Measurements from ENCODE around the gene FNDC1.

FNDC1 gene

DNA sequence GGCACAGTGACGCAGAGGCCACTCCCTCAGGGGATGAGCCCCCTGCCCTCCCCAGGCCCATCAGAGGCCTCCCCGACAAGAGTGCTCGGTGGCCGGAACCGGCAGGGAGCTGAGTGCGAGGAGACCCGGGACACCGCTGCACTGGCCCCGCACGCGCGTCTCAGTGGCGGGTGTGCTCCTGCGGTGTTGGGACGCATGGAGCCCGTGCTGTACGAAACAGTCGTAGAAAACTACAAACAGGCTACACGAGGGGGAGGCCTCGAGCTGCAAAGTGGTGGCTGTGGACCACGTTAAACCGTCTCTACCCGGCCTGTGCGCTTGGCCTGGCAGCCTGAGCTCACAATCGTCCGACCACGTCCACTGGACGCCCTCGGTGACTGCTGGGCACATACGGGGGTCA, 40.2 kb upstream of the FNDC1 start:
- Histone ChIP-seq H3K36me3 (no peaks in the 10 kb centered on the region), H3K9ac (no peak overlapping the region), H4K20me1 (no peaks in the 10 kb centered on the region), H3K27ac (no peak overlapping the region), H3K27me3 (no peaks in the 10 kb centered on the region), H3K4me2 (no peak overlapping the region), H3K4me1 (peaks cover 0 to 15% (median 7%) of the 10 kb centered on the region in 10 experiments; a peak in 11 of 20 replicates), H3K9me3 (replicated peaks in 1 of 11) (no peaks in the 10 kb centered on the region), H3K4me3 (no peak overlapping the region)
- TF ChIP-seq Cebpa-rat (IDR thresholded peaks at IDR 0.05), result no peak

DNA sequence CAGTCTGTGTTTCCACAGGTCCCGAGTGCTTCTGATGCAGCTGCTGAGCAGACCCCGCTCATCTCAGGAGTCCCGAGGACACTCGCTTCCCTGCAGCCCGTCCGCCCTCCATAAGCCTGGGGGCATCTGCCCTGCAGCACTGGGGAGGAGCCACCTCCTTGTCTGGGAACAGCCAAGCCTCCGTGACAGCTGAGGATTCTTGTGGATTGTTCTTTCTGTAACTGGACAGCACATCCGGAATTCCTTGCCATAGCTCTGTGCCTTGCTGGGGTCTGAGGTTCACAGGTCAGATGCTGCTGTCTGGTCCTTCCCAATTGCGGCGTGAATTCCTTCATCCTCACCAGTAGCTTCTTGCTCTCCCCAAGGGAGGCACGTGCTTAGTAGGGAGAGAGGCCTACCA, 38.4 kb upstream of the FNDC1 start:
- no peaks in the 10 kb centered on the region for H3K36me3 ChIP-seq

DNA sequence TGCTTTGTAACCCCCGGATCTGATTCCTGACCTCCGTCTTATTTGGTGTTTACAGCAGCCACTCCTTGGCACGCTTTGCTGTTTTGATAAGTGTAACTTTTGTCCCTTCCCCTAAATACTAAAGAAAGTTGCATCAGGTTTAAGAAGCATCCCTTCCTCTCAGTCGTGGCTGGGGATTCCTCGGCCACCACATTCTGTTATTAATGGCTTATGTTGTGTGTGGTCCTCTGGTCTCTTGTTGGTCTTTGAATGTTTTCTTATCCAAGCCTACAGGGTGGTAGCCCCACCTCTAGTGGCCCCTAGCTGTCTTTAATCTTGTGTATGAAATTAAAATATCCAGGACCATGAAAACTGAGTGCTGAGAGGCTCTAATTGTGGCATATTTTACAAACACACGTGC, 37.5 kb upstream of the FNDC1 start:
- Histone ChIP-seq H4K20me1 (no peaks in the 10 kb centered on the region), H3K4me1 (peaks cover 0 to 12% (median 5%) of the 10 kb centered on the region in 10 experiments; a peak in 11 of 20 replicates), H3K9ac (no peak overlapping the region), H3K36me3 (no peaks in the 10 kb centered on the region), H3K27me3 (no peaks in the 10 kb centered on the region), H3K4me3 (no peak overlapping the region), H3K27ac (no peak overlapping the region), H3K4me2 (no peak overlapping the region), H3K9me3 (replicated peaks in 1 of 11) (no peaks in the 10 kb centered on the region)
- no peak for TF ChIP-seq Cebpa-rat (IDR thresholded peaks at IDR 0.05)

More for the DNA sequence above, 38.4 kb upstream of the FNDC1 start:
- Histone ChIP-seq H3K4me2 (no peak overlapping the region), H3K9me3 (replicated peaks in 1 of 11) (no peaks in the 10 kb centered on the region), H3K4me3 (no peak overlapping the region), H3K9ac (no peak overlapping the region), H3K27me3 (no peaks in the 10 kb centered on the region), H3K4me1 (peaks cover 0 to 15% (median 7%) of the 10 kb centered on the region in 10 experiments; a peak in 11 of 20 replicates), H4K20me1 (no peaks in the 10 kb centered on the region), H3K27ac (no peak overlapping the region)
- no peak for TF ChIP-seq Cebpa-rat (IDR thresholded peaks at IDR 0.05)

DNA sequence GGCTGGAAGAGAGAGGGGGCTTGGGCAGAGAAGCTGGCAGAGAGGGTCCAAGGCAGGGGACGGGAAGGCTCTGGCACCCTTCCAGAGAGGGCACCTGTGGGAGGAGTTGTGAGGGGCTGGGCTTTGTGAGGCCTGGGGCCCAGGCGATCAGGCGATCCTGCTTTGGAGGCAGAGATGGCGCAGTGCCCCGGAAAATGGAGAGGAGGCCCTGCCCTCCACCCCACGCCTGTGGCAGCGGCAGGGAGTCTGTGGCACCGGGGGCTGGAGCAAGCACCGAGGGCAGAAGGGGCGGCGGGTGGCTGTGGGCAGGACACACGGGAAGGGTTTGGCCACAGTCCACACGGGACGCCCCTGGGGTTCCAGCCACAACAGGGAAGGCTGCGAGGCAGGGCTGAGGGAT, 36.5 kb upstream of the FNDC1 start:
- Histone ChIP-seq H3K36me3 (no peaks in the 10 kb centered on the region), H3K4me1 (peaks cover 0 to 2% (median 0%) of the 10 kb centered on the region in 10 experiments; a peak in 2 of 20 replicates), H3K9me3 (replicated peaks in 1 of 11) (no peaks in the 10 kb centered on the region), H4K20me1 (no peaks in the 10 kb centered on the region), H3K27me3 (no peaks in the 10 kb centered on the region), H3K4me3 (no peak overlapping the region), H3K27ac (no peak overlapping the region; a peak in 1 of 22 replicates), H3K9ac (no peak overlapping the region), H3K4me2 (no peak overlapping the region)
- no peak for TF ChIP-seq Cebpa-rat (IDR thresholded peaks at IDR 0.05)

DNA sequence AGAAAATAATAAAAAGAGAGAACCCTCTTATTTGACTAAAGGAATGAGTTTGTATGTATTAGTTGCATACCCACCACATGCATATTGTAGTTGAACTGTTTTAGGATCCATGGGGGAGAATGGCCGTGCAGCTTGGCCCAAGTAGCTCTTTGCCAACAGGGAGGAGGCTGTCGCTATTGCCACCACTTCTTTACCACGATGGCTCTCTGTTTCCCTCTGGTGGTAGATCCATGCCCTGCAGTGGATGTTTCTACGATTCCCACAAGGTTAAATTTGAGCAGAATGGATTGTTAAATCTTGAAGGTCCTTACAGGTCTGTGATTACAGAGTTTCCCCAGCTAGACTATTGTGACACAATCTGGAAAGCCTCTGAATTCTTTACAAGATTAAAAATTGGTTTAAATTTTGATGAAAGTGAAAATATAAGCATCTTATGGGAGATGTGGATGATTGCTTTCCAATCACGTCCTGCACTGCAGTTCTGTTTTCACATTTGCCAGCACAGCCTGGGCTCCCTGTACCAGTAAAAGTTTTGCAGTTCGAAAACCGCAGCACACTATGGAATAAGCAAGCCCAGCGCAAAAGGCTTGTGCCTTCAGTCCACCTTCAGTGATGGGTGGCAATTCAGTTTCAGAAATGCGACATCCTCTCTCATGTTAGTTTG, 34.4 kb upstream of the FNDC1 start:
- H4K20me1 ChIP-seq, result no peaks in the 10 kb centered on the region
- TF ChIP-seq Cebpa-rat (IDR thresholded peaks at IDR 0.05), result no peak
- no peaks in the 10 kb centered on the region for H3K36me3 ChIP-seq
- H3K9me3 ChIP-seq (replicated peaks in 1 of 11), result no peaks in the 10 kb centered on the region
- no peak overlapping the region for H3K9ac ChIP-seq
- no peak overlapping the region for H3K4me3 ChIP-seq
- H3K27ac ChIP-seq, result no peak overlapping the region
- no peaks in the 10 kb centered on the region; a peak in 1 of 20 replicates for H3K4me1 ChIP-seq
- no peak overlapping the region for H3K4me2 ChIP-seq
- H3K27me3 ChIP-seq, result no peaks in the 10 kb centered on the region

DNA sequence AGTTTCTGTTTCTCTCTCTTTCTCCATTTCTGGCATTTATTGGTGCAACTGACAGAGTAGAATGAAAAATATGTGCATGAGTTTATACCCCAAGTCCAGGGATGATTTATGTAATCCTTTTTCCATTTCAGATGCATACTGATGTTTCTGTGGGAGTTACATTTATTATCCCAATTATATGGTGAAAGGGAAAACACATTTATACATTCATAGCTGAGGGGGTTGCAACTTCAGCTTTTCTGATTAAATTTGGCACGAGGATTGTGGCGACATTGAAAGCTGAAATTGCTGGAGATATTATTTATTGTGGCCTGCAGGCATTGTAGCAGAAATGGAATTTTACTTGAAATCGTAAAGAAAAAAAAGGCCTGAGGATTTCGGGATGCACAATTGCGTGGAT, 31.5 kb upstream of the FNDC1 start:
- H3K9ac ChIP-seq, result no peak overlapping the region
- peaks cover 0 to 8% (median 5%) of the 10 kb centered on the region in 10 experiments; a peak in 16 of 20 replicates for H3K4me1 ChIP-seq
- no peak overlapping the region for H3K27ac ChIP-seq
- H3K36me3 ChIP-seq, result peaks cover 0 to 4% (median 0%) of the 10 kb centered on the region in 11 experiments; a peak in 1 of 22 replicates
- H3K9me3 ChIP-seq (replicated peaks in 1 of 11), result peaks cover 12 to 22% (median 17%) of the 10 kb centered on the region in 11 experiments; a peak in 20 of 22 replicates
- no peaks in the 10 kb centered on the region for H4K20me1 ChIP-seq
- no peaks in the 10 kb centered on the region for H3K27me3 ChIP-seq
- no peak overlapping the region for H3K4me3 ChIP-seq
- no peak overlapping the region for H3K4me2 ChIP-seq
- no peak for TF ChIP-seq Cebpa-rat (IDR thresholded peaks at IDR 0.05)

DNA sequence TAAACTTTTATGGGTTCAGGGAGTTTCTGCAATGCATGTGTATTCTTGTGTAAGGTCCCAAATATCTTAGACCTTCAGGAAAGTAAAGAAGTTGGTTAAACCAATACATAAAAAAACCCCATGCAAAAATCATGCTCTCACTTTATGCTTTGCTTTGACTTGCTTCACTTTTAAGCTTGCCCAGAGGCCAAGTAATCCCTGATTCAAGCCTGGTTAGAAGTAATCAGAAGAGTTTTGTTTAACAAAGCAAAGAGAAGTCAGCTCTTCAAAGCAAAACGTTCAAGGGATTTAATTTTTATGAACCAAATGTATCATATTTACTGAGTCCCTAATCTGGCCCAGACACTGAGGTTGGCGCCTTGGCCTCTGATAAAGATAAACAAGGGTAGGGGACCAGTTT, 26.7 kb upstream of the FNDC1 start:
- H3K27me3 ChIP-seq, result no peaks in the 10 kb centered on the region
- H3K4me1 ChIP-seq, result peaks cover 0 to 22% (median 19%) of the 10 kb centered on the region in 10 experiments; a peak in 17 of 20 replicates
- H3K4me3 ChIP-seq, result no peak overlapping the region
- no peak for TF ChIP-seq Cebpa-rat (IDR thresholded peaks at IDR 0.05)
- H3K27ac ChIP-seq, result no peak overlapping the region
- H4K20me1 ChIP-seq, result no peaks in the 10 kb centered on the region
- H3K36me3 ChIP-seq, result peaks cover 0 to 4% (median 0%) of the 10 kb centered on the region in 11 experiments; a peak in 1 of 22 replicates
- H3K4me2 ChIP-seq, result peak overlapping the region in 9 of 11 experiments; percentile 29 to 64 (median 52); a peak in 16 of 22 replicates
- H3K9me3 ChIP-seq (replicated peaks in 1 of 11), result peaks cover 12 to 39% (median 17%) of the 10 kb centered on the region in 11 experiments; a peak in 20 of 22 replicates
- no peak overlapping the region for H3K9ac ChIP-seq

DNA sequence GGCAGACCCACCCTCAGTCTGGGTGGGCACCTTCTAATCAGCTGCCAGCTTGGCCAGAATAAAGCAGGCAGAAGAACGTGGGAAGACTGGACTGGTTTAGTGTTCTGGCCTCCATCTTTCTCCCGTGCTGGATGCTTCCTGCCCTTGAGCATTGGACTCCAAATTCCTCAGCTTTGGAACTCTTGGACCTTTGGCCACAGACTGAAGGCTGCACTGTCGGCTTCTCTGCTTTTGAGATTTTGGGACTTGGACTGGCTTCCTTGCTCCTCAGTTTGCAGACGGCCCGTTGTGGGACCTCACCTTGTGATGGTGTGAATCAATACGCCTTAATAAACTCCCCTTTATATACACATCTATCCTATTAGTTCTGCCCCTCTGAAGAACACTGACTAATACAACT, 20.6 kb upstream of the FNDC1 start:
- Histone ChIP-seq H3K4me1 (peaks cover 9 to 22% (median 19%) of the 10 kb centered on the region in 10 experiments), H4K20me1 (no peaks in the 10 kb centered on the region), H3K4me2 (no peak overlapping the region), H3K9ac (no peak overlapping the region), H3K27me3 (no peaks in the 10 kb centered on the region), H3K36me3 (no peaks in the 10 kb centered on the region), H3K4me3 (no peak overlapping the region), H3K27ac (no peak overlapping the region), H3K9me3 (replicated peaks in 1 of 11) (peaks cover 0 to 19% (median 0%) of the 10 kb centered on the region in 11 experiments; a peak in 6 of 22 replicates)
- TF ChIP-seq Cebpa-rat (IDR thresholded peaks at IDR 0.05), result no peak

DNA sequence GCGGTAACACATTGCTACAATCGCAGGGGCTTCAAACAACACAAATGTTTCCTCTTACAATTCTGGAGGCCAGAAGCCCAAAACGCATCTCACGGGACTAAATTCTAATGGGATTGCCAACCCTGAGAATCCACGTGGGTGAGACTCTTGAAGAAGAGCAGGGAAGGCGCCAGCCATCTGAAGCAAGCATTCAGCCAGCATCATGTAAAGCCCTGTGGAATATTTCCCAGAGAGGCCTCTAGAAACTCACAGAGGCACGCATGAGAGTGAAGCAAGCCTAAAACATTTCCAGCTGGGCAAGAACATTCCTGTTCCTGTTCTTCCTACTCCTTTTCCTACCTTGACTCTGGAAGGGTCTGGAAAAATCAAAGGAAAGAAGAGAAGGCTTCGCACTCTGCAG, 19.6 kb upstream of the FNDC1 start:
- Histone ChIP-seq H3K9ac (no peak overlapping the region), H3K4me1 (peaks cover 9 to 17% (median 13%) of the 10 kb centered on the region in 10 experiments; a peak in 19 of 20 replicates), H3K36me3 (no peaks in the 10 kb centered on the region), H3K4me3 (no peak overlapping the region), H3K4me2 (no peak overlapping the region), H3K9me3 (replicated peaks in 1 of 11) (peaks cover 0 to 13% (median 0%) of the 10 kb centered on the region in 11 experiments; a peak in 6 of 22 replicates), H3K27me3 (no peaks in the 10 kb centered on the region), H4K20me1 (no peaks in the 10 kb centered on the region), H3K27ac (no peak overlapping the region)
- no peak for TF ChIP-seq Cebpa-rat (IDR thresholded peaks at IDR 0.05)

All from BLaER1 treated with 17β-estradiol and CSF1 and Interleukin-3, amounts not matched to agents 10 nM and 100 nM (cell line).